BLaER1 treated with 17β-estradiol and CSF1 and Interleukin-3, amounts not matched to agents 10 nM and 100 nM (cell line): ENCODE results near the gene LGI4.

Source experiments
- H3K27ac ChIP-seq, 11 experiments: shearing (Covaris generic); formaldehyde crosslinking; 2 replicates each; pipeline ENCODE4 v1.8.1; 2022
- H3K27me3 ChIP-seq, 11 experiments: shearing (Covaris generic); formaldehyde crosslinking; 2 replicates each; pipeline ENCODE4 v1.8.1; 2022
- H3K36me3 ChIP-seq, 11 experiments: shearing (Covaris generic); formaldehyde crosslinking; 2 replicates each; pipeline ENCODE4 v1.8.1; 2022
- H3K4me1 ChIP-seq, 10 experiments: shearing (Covaris generic); formaldehyde crosslinking; 2 replicates each; pipeline ENCODE4 v1.8.1; 2022
- H3K4me2 ChIP-seq, 11 experiments: shearing (Covaris generic); formaldehyde crosslinking; 2 replicates each; pipeline ENCODE4 v1.8.1; 2022
- H3K4me3 ChIP-seq, 10 experiments: shearing (Covaris generic); formaldehyde crosslinking; 2 replicates each; pipeline ENCODE4 v1.8.1; 2022
- H3K9ac ChIP-seq, 11 experiments: shearing (Covaris generic); formaldehyde crosslinking; 2 replicates each; pipeline ENCODE4 v1.8.1; 2022
- H3K9me3 ChIP-seq, 11 experiments: shearing (Covaris generic); formaldehyde crosslinking; replicated peaks in 1 of 11; 2 replicates each; pipeline ENCODE4 v1.8.1; 2022
- H4K20me1 ChIP-seq, 11 experiments: shearing (Covaris generic); formaldehyde crosslinking; 2 replicates each; pipeline ENCODE4 v1.8.1; 2022
- Cebpa-rat ChIP-seq, 11 experiments: shearing (Covaris generic); IDR thresholded peaks; 2 replicates each; pipeline ENCODE4 v1.8.1; 2022

The LGI4 gene

DNA sequence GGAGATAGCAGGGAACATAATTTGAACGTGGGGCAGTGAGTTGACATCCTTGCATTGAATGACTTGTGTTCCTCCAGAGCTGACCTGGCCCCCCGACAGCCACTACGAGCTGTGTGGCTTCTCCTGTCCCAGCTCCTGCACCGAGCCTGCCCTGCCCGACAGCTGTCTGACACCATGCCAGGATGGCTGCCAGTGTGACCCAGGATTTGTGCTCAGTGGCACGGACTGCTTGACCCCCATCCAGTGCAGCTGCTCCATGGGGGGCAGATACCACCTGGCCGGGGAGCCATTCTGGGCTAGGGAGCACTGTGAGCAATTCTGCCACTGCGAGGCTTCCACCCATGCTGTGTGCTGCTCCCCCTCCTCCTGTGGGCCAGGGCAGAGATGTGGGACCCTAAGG is 48.4 kb downstream of the LGI4 start:
- no peaks in the 10 kb centered on the region for H4K20me1 ChIP-seq
- peak overlapping the region in 1 of 11 experiments; percentile 59; a peak in 2 of 22 replicates for H3K9ac ChIP-seq
- peak overlapping the region in 10 of 11 experiments; percentile 4 to 94 (median 69); a peak in 18 of 22 replicates for H3K4me2 ChIP-seq
- peaks cover 0 to 12% (median 0%) of the 10 kb centered on the region in 11 experiments; a peak in 4 of 22 replicates for H3K27me3 ChIP-seq
- no peaks in the 10 kb centered on the region for H3K36me3 ChIP-seq
- TF ChIP-seq Cebpa-rat (IDR thresholded peaks at IDR 0.05): no peak
- peaks cover 12 to 100% (median 77%) of the 10 kb centered on the region in 10 experiments for H3K4me1 ChIP-seq
- H3K27ac ChIP-seq: peak overlapping the region in 4 of 11 experiments; percentile 2 to 67 (median 31); a peak in 3 of 22 replicates
- no peaks in the 10 kb centered on the region for H3K9me3 ChIP-seq
- H3K4me3 ChIP-seq: no peak overlapping the region

GRCh38 chr19:35085947-35086346 is 48.9 kb downstream of the LGI4 start:
- H3K27ac ChIP-seq: peak overlapping the region in 5 of 11 experiments; percentile 9 to 67 (median 53); a peak in 8 of 22 replicates
- H3K4me1 ChIP-seq: peaks cover 12 to 100% (median 76%) of the 10 kb centered on the region in 10 experiments
- H3K4me2 ChIP-seq: peak overlapping the region in 10 of 11 experiments; percentile 4 to 94 (median 69); a peak in 20 of 22 replicates
- H3K36me3 ChIP-seq: no peaks in the 10 kb centered on the region
- H3K9ac ChIP-seq: peak overlapping the region in 3 of 11 experiments; percentile 6 to 59 (median 58); a peak in 6 of 22 replicates
- H3K9me3 ChIP-seq: no peaks in the 10 kb centered on the region
- peaks cover 0 to 12% (median 0%) of the 10 kb centered on the region in 11 experiments; a peak in 4 of 22 replicates for H3K27me3 ChIP-seq
- 0 out of 20 replicates have a peak overlapping the region, but pooled peaks of 1 of the 10 experiments have one; percentile 9 for H3K4me3 ChIP-seq
- no peaks in the 10 kb centered on the region for H4K20me1 ChIP-seq
- TF ChIP-seq Cebpa-rat (IDR thresholded peaks at IDR 0.05): no peak

DNA sequence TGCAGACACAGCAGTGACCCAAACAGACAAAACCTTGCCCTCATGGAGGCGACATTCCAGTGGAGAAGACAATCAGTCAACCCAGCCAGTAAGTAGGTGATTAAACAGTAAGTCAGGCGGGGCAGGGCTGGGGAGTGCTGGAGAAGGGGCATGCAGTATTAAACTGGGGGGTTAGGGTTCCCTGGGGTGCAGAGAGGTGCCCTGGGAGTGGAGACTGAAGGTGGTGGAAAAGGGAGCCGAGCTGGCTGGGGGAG is 50.4 kb downstream of the LGI4 start:
- Histone ChIP-seq H3K4me3 (no peak overlapping the region), H3K27ac (peak overlapping the region in 2 of 11 experiments; percentile 14 to 39; a peak in 1 of 22 replicates), H3K9ac (no peak overlapping the region; a peak in 1 of 22 replicates), H3K4me1 (peaks cover 8 to 100% (median 74%) of the 10 kb centered on the region in 10 experiments), H4K20me1 (no peaks in the 10 kb centered on the region), H3K36me3 (no peaks in the 10 kb centered on the region), H3K4me2 (peak overlapping the region in 9 of 11 experiments; percentile 40 to 94 (median 69); a peak in 17 of 22 replicates), H3K9me3 (no peaks in the 10 kb centered on the region), H3K27me3 (peaks cover 0 to 12% (median 0%) of the 10 kb centered on the region in 11 experiments; a peak in 4 of 22 replicates)
- no peak for TF ChIP-seq Cebpa-rat (IDR thresholded peaks at IDR 0.05)

- peak overlapping the region in 10 of 11 experiments; percentile 23 to 94 (median 69); a peak in 18 of 22 replicates for H3K4me2 ChIP-seq
- H3K9me3 ChIP-seq: no peaks in the 10 kb centered on the region
- no peak overlapping the region for H3K4me3 ChIP-seq
- peak overlapping the region in 3 of 11 experiments; percentile 14 to 39 (median 15); a peak in 4 of 22 replicates for H3K27ac ChIP-seq
- no peak for TF ChIP-seq Cebpa-rat (IDR thresholded peaks at IDR 0.05)
- H3K9ac ChIP-seq: peak overlapping the region in 4 of 11 experiments; percentile 30 to 52 (median 44); a peak in 4 of 22 replicates
- peaks cover 0 to 12% (median 0%) of the 10 kb centered on the region in 11 experiments; a peak in 4 of 22 replicates for H3K27me3 ChIP-seq
- H3K36me3 ChIP-seq: no peaks in the 10 kb centered on the region
- peaks cover 8 to 100% (median 70%) of the 10 kb centered on the region in 10 experiments for H3K4me1 ChIP-seq
- no peaks in the 10 kb centered on the region for H4K20me1 ChIP-seq
These were observed 51.0 kb downstream of the LGI4 start for GRCh38 chr19:35083691-35084508.

DNA sequence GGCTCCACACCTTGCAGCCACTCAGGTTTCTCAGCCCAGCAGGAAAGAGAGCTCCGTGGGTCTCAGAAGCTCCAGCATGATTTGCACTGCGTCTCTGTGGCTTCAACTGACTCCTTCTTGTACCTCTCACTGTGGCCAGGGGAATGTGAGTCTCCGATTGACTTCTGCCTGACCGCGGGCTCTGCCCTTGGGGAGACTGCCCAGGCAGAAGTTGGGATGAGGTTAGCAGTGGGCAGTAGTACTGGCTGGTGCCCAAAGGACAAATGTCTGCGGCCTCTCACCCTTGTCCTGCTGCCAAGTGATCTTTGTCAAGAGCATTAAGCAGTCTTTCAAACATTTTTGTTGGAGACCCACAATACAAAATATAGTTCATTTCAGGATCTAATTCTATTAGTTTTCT is 53.7 kb downstream of the LGI4 start:
- H3K9me3 ChIP-seq: no peaks in the 10 kb centered on the region
- H3K27ac ChIP-seq: no peak overlapping the region
- H4K20me1 ChIP-seq: no peaks in the 10 kb centered on the region
- TF ChIP-seq Cebpa-rat (IDR thresholded peaks at IDR 0.05): no peak
- H3K36me3 ChIP-seq: no peaks in the 10 kb centered on the region
- H3K4me2 ChIP-seq: peak overlapping the region in 7 of 11 experiments; percentile 1 to 96 (median 38); a peak in 10 of 22 replicates
- H3K4me3 ChIP-seq: no peak overlapping the region
- no peak overlapping the region for H3K9ac ChIP-seq
- peaks cover 0 to 100% (median 64%) of the 10 kb centered on the region in 10 experiments; a peak in 18 of 20 replicates for H3K4me1 ChIP-seq
- peaks cover 0 to 15% (median 0%) of the 10 kb centered on the region in 11 experiments; a peak in 4 of 22 replicates for H3K27me3 ChIP-seq

DNA sequence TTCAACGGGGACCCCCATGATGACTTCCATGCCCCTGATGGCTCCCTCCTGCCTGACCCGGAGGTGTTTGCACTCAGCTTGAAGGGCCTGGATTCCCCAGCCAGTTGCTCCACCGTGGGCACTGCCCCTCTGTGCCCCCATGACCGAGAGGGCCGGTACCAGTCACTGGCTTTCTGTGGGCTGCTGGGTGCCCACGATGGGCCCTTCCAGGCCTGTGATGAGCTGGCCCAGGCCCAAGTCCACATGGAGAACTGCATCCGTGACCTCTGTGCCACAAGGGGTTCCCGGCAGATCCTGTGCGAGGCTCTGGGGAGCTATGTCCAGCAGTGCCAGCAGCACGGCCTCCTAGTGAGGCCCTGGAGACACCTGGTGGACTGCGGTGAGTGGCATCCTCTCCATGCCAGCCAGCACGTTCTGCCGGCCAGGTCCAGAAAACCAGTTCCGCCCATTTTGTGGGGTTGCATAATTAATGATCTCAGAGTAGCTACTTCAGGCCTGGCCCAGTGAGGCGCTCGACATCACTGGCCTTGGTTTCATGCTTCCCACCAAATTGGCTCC is 54.2 kb downstream of the LGI4 start:
- no peak overlapping the region for H3K9ac ChIP-seq
- H3K9me3 ChIP-seq: no peaks in the 10 kb centered on the region
- H3K36me3 ChIP-seq: no peaks in the 10 kb centered on the region
- H3K4me3 ChIP-seq: no peak overlapping the region
- TF ChIP-seq Cebpa-rat (IDR thresholded peaks at IDR 0.05): no peak
- no peaks in the 10 kb centered on the region for H4K20me1 ChIP-seq
- no peak overlapping the region for H3K27ac ChIP-seq
- peak overlapping the region in 8 of 11 experiments; percentile 1 to 96 (median 32); a peak in 10 of 22 replicates for H3K4me2 ChIP-seq
- peaks cover 0 to 16% (median 0%) of the 10 kb centered on the region in 11 experiments; a peak in 6 of 22 replicates for H3K27me3 ChIP-seq
- H3K4me1 ChIP-seq: peaks cover 0 to 100% (median 64%) of the 10 kb centered on the region in 10 experiments; a peak in 18 of 20 replicates

DNA sequence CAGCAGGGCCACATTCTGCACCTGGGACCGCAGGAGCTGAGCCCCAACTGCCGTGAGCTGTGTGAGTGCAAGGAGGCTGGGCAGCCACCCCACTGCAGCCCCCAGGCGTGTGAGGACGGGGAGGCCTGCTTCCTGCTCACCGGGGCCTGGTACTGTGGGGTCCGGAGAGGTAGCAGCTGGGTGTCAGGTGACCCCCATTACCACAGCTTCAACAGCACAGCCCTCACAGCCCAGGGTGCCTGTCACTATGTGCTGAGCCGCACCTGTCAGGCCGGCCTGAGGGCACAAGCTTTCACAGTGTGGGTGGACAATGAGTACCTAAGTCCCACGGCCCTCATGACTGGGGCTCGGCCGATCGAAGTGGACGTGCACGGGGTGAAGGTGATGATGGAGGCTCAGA is 55.0 kb downstream of the LGI4 start:
- Histone ChIP-seq H3K9ac (0 out of 22 replicates have a peak overlapping the region, but pooled peaks of 1 of the 11 experiments have one; percentile 3), H3K4me2 (peak overlapping the region in 4 of 11 experiments; percentile 38 to 96 (median 74); a peak in 7 of 22 replicates), H4K20me1 (no peaks in the 10 kb centered on the region), H3K4me3 (no peak overlapping the region), H3K27me3 (peaks cover 0 to 25% (median 0%) of the 10 kb centered on the region in 11 experiments; a peak in 8 of 22 replicates), H3K36me3 (no peaks in the 10 kb centered on the region), H3K9me3 (no peaks in the 10 kb centered on the region), H3K4me1 (peaks cover 0 to 100% (median 65%) of the 10 kb centered on the region in 10 experiments; a peak in 18 of 20 replicates), H3K27ac (no peak overlapping the region)
- TF ChIP-seq Cebpa-rat (IDR thresholded peaks at IDR 0.05): no peak

DNA sequence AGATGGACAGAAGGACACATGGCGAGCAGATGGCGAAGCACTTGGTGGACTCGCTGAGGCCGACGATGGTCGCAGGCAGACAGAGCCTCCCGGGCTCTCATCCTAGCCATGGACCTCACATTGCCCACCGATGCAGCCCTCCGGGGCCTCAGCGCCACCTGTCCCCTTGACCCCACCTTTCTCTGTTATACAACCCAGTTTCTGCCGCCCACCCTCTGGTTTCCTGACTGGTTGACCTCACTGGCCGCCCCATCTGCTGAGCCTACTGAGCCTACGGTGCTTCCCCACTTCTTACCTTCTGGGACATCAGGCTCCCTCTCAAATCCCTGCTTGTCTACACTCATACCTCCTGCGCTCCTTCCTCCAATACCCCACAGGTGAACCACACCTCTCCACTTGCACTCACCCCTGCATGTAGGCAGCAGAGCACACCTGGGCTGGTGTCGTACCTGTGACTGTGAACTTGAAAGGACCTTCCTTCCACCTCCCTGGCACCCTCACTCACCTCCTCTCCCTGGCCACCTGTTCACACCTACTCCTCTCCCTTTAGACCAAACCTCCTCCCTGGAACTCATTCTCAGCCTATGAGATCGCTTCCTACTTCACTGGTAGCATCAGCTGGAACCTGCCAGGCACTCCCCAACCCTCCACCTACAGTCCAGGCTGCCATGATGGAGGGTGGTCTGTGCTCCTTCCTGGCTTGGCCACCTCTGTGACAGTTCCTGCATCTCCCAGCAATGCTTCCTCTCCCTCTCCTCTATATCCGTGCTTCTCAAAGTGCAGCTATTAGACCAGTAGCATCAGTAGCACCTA is 57.2 kb downstream of the LGI4 start:
- H3K9ac ChIP-seq: no peak overlapping the region
- no peak for TF ChIP-seq Cebpa-rat (IDR thresholded peaks at IDR 0.05)
- no peaks in the 10 kb centered on the region for H4K20me1 ChIP-seq
- H3K36me3 ChIP-seq: no peaks in the 10 kb centered on the region
- no peak overlapping the region for H3K4me3 ChIP-seq
- H3K9me3 ChIP-seq: no peaks in the 10 kb centered on the region
- no peak overlapping the region for H3K27ac ChIP-seq
- peaks cover 0 to 43% (median 0%) of the 10 kb centered on the region in 11 experiments; a peak in 8 of 22 replicates for H3K27me3 ChIP-seq
- peak overlapping the region in 8 of 11 experiments; percentile 56 to 98 (median 89); a peak in 16 of 22 replicates for H3K4me2 ChIP-seq
- peaks cover 0 to 100% (median 62%) of the 10 kb centered on the region in 10 experiments; a peak in 18 of 20 replicates for H3K4me1 ChIP-seq
